GM10248 (cell line): ENCODE measurements around the gene ZNF157.

Source experiments
- CTCF ChIA-PET: fragments of 300-600 bp; sonication (Branson Sonifier 250); formaldehyde crosslinking; extraction: SDS; loops from one replicate; lab custom pipeline; 2021; ENCODE audit warnings: antibody characterized with exemption; lab: Yijun Ruan, JAX
- POLR2A ChIA-PET: fragments of 350-650 bp; sonication (Branson Sonifier 250); formaldehyde crosslinking; extraction: SDS; loops from one replicate; lab custom pipeline; 2020; ENCODE audit warnings: antibody characterized with exemption; lab: Yijun Ruan, JAX
- DNase-seq: peaks from one replicate; pipeline ENCODE4 v3.0.0; 2012; ENCODE audit errors: extremely low spot score
- TF ChIP-seq, protein P1 (sequence below): IDR thresholded peaks from 2 replicates; pipeline ENCODE4 v1.5.1; 2012; ENCODE audit warnings: mild to moderate bottlenecking, low read depth; ENCODE audit errors: extremely low read depth, missing control alignments, control extremely low read depth

Gene ZNF157

DNA sequence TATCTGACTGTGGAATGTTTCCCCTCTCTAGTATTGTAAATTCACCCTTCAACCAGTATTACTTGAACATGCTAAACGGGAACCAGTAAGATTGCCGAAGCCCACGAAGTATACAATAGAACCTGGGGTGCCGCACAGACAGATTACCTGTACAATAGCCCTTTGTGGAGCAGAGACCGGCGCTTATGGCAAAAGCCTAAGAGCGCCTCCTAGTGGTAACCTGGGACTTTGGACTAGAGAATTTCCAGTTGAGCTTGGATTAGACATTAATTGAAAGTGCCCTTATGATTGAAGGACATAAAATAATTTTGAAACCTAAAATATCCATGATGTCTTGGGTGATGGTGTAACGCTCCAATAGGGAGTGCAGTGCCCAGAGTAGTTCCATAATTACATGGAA lies 14.1 kb downstream of the ZNF157 start:
- DNase-seq = peak; percentile 46

DNA sequence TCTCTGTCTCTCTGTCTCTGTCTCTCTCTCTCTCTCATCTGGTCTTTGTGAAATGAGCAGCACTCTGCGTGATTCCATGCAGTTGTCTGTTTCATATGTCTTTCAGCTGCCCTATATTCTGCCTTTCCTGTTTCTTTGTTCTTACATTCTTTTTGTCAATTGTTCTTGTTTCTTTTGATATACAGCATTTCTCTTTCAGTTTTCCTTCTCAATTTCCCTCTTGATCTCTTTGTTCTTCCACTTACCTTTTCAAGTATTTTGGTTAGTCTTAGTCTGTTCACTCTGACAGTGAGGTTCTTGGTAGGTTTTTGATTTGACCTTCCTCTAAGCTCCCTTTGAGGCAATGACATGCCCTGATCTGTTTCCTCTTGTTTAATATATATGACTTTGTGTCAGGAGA lies 20.4 kb downstream of the ZNF157 start:
- POLR2A ChIA-PET = no interaction called here
- CTCF ChIA-PET = interaction anchor here (1.9 kb wide), 1 partner anchor 17 kb away, joined by 4 read pairs; no protein-coding TSS in a partner anchor
- TF ChIP-seq, protein P1, sequence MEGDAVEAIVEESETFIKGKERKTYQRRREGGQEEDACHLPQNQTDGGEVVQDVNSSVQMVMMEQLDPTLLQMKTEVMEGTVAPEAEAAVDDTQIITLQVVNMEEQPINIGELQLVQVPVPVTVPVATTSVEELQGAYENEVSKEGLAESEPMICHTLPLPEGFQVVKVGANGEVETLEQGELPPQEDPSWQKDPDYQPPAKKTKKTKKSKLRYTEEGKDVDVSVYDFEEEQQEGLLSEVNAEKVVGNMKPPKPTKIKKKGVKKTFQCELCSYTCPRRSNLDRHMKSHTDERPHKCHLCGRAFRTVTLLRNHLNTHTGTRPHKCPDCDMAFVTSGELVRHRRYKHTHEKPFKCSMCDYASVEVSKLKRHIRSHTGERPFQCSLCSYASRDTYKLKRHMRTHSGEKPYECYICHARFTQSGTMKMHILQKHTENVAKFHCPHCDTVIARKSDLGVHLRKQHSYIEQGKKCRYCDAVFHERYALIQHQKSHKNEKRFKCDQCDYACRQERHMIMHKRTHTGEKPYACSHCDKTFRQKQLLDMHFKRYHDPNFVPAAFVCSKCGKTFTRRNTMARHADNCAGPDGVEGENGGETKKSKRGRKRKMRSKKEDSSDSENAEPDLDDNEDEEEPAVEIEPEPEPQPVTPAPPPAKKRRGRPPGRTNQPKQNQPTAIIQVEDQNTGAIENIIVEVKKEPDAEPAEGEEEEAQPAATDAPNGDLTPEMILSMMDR = no peak
- DNase-seq = no peak

More for the DNA sequence above, 14.1 kb downstream of the ZNF157 start:
- CTCF ChIA-PET = interaction anchor here (0.6 to 3.7 kb wide), 16 partner anchors 8 to 193 kb away, joined by 3 to 20 read pairs (median 5); partner anchors contain the start of gene ZNF157
- TF ChIP-seq, protein P1 = peak; percentile 62
- POLR2A ChIA-PET = no interaction called here

DNA sequence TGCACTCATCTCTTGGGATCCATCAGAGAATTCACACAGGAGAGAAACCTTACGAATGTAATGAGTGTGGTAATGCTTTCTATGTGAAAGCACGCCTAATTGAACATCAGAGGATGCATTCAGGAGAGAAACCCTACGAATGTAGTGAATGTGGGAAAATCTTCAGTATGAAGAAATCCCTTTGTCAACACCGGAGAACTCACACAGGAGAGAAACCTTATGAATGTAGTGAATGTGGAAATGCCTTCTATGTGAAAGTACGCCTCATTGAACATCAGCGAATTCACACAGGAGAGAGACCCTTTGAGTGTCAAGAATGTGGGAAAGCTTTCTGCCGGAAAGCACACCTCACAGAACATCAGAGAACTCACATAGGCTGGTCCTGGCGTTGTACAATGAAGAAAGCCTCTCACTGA lies 42.8 kb downstream of the ZNF157 start:
- DNase-seq = no peak
- CTCF ChIA-PET = no interaction called here
- TF ChIP-seq, protein P1 = no peak
- POLR2A ChIA-PET = no interaction called here

- TF ChIP-seq, protein P1 = no peak
- ChIA-PET CTCF (interaction anchor here (1.3 kb wide), 1 partner anchor 16 kb away, joined by 3 read pairs; no protein-coding TSS in a partner anchor), POLR2A (no interaction called here)
- no peak for DNase-seq
Measured at GRCh38 chrX:47420265-47420664, 49.9 kb downstream of the ZNF157 start.

GRCh38 chrX:47420962-47421361 lies 50.6 kb downstream of the ZNF157 start:
- DNase-seq = no peak
- ChIA-PET CTCF (interaction anchor here (1.3 kb wide), 1 partner anchor 15 kb away, joined by 3 read pairs; no protein-coding TSS in a partner anchor), POLR2A (no interaction called here)
- TF ChIP-seq, protein P1 = no peak

GRCh38 chrX:47422444-47422843 lies 52.1 kb downstream of the ZNF157 start:
- POLR2A ChIA-PET = no interaction called here
- TF ChIP-seq, protein P1 = no peak
- no peak for DNase-seq
- CTCF ChIA-PET = no interaction called here
